ENCODE measurements around the gene SOHLH2. TPM values are rescaled to one million over a fixed set of nuclear protein-coding genes. Genes with fewer than 3 reads are reported as not detected.

SOHLH2 gene
- total RNA-seq, 2 donors from 2014 or later = not detected

DNA sequence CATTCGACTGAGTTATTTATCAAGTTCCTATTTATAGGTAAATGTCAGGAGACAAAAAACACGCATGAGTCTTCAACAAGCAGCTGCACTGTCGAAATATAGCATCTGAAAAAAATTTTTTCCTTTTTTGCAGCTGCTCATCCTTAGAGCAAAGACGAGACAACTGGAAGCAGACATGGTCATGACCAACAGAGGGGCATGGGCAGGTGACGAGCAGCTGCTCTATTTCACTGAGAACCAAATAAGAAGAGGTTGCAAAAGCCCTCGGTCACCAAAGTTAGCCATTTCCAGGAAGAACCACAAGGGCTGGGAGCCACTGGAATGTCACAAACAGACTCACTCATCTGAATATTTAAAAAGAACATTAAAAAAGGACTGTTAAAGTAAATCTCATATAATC, 22.2 kb downstream of the SOHLH2 start:
- TF ChIP-seq, protein P1, sequence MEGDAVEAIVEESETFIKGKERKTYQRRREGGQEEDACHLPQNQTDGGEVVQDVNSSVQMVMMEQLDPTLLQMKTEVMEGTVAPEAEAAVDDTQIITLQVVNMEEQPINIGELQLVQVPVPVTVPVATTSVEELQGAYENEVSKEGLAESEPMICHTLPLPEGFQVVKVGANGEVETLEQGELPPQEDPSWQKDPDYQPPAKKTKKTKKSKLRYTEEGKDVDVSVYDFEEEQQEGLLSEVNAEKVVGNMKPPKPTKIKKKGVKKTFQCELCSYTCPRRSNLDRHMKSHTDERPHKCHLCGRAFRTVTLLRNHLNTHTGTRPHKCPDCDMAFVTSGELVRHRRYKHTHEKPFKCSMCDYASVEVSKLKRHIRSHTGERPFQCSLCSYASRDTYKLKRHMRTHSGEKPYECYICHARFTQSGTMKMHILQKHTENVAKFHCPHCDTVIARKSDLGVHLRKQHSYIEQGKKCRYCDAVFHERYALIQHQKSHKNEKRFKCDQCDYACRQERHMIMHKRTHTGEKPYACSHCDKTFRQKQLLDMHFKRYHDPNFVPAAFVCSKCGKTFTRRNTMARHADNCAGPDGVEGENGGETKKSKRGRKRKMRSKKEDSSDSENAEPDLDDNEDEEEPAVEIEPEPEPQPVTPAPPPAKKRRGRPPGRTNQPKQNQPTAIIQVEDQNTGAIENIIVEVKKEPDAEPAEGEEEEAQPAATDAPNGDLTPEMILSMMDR (IDR thresholded peaks at IDR 0.05) = no peak
- ATAC-seq (ENCODE audit: insufficient number of reproducible peaks, low FRiP score, low read depth) (no peak), DNase-seq (ENCODE audit: low spot score) (no peak)
- no peaks in the 10 kb centered on the region for H3K9me3 ChIP-seq
- H3K4me3 ChIP-seq = no peak overlapping the region
- H3K36me3 ChIP-seq = no peaks in the 10 kb centered on the region
- H3K27ac ChIP-seq = no peak overlapping the region
- no peaks in the 10 kb centered on the region for H3K27me3 ChIP-seq (replicated peaks; ENCODE audit: insufficient read depth)
- no peaks in the 10 kb centered on the region for H3K4me1 ChIP-seq (ENCODE audit: control insufficient read depth in 1 of 2, low read depth in 2 of 2)

DNA sequence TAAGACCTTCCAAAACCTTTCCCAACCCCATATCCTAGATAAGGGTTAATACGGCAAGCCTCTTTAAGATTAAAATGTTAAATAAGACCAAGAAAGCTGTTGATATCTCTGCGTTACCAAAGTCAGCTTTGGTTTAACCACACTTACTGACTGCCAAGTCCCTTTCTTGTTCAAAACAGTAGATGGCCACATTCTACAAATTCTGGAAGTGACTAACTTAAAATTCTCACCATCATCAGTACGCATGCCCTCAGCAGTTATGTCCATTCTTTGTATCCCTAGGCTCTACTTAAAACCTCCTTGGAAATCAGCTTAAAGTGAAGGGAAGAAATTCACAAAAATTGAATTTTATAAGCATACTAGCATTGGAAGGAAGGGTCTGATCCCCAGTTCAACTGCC, 23.6 kb downstream of the SOHLH2 start:
- Histone ChIP-seq H3K27me3 (replicated peaks; ENCODE audit: insufficient read depth) (no peaks in the 10 kb centered on the region), H3K4me3 (no peak overlapping the region), H3K4me1 (ENCODE audit: control insufficient read depth in 1 of 2, low read depth in 2 of 2) (no peaks in the 10 kb centered on the region), H3K36me3 (no peaks in the 10 kb centered on the region), H3K27ac (no peak overlapping the region), H3K9me3 (no peaks in the 10 kb centered on the region)
- ATAC-seq (ENCODE audit: insufficient number of reproducible peaks, low FRiP score, low read depth) = no peak
- DNase-seq (ENCODE audit: low spot score) = no peak
- TF ChIP-seq, protein P1 (IDR thresholded peaks at IDR 0.05) = no peak

DNA sequence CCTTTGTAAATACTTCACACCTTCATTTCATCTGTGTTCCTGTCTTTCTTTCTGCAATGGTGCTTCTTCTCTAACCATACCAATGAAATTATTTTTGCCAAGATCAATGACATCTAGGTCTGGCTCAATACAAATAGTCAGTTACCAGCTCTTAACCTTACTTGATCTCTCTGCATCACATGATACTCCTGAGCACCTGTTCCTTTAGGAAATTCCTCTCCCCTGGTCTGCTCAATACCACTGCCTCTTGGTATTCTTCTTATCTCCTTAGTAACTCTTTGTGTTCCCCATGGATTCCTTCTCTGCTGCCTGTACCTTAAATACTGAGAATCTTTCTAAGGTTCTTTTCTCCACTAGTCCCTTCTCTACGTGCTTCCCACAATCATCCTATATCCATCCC, 25.9 kb downstream of the SOHLH2 start:
- H3K36me3 ChIP-seq = no peaks in the 10 kb centered on the region

DNA sequence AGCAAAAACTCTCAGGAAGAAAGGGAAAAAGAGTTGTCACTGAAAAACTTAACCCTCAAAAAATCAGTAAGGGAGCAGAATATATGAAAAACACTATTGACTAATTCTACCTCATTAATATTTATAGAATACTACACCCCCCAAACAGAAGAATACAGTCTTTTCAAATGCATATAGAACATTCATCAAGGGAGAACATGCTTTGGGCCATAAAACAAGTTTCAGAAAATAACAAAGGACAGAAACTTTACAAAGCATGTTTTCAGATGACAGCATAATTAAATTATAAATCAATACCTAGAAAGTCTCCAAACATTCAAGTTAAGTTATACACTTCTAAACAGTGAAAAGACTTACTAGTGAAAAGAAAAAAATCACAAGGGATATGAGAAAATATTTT, 30.5 kb downstream of the SOHLH2 start:
- ATAC-seq (ENCODE audit: insufficient number of reproducible peaks, low FRiP score, low read depth) (no peak), DNase-seq (ENCODE audit: low spot score) (no peak)
- Histone ChIP-seq H3K9me3 (no peaks in the 10 kb centered on the region), H3K36me3 (no peaks in the 10 kb centered on the region), H3K4me3 (no peak overlapping the region), H3K4me1 (ENCODE audit: control insufficient read depth in 1 of 2, low read depth in 2 of 2) (no peaks in the 10 kb centered on the region), H3K27me3 (replicated peaks; ENCODE audit: insufficient read depth) (no peaks in the 10 kb centered on the region), H3K27ac (no peak overlapping the region)
- TF ChIP-seq, protein P1 (IDR thresholded peaks at IDR 0.05) = no peak

More for the DNA sequence above, 25.9 kb downstream of the SOHLH2 start:
- ATAC-seq (ENCODE audit: insufficient number of reproducible peaks, low FRiP score, low read depth) = no peak
- no peak for DNase-seq (ENCODE audit: low spot score)
- H3K9me3 ChIP-seq = no peaks in the 10 kb centered on the region
- H3K4me1 ChIP-seq (ENCODE audit: control insufficient read depth in 1 of 2, low read depth in 2 of 2) = no peaks in the 10 kb centered on the region
- H3K27ac ChIP-seq = no peak overlapping the region
- H3K27me3 ChIP-seq (replicated peaks; ENCODE audit: insufficient read depth) = no peaks in the 10 kb centered on the region
- TF ChIP-seq, protein P1 (IDR thresholded peaks at IDR 0.05) = no peak
- H3K4me3 ChIP-seq = no peak overlapping the region

DNA sequence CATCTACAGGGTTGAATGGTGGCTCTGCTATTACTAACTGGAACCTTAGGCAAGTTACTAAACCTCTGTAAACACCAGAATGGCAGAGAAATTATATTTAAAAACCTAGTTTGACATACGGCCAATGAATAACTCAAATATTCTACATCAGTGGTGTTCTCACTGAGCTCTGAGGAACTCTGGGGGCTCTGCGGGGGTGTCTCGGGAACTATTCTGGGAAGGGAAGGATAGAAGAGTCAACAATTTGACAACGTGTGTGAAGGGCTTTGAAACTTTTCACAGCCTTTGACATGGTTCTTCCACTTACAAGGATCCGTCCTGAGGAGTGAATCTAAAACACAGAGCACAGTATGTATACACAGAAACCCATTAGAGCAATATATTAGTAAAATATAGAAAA, 38.7 kb downstream of the SOHLH2 start:
- H3K4me1 ChIP-seq (ENCODE audit: control insufficient read depth in 1 of 2, low read depth in 2 of 2) = no peaks in the 10 kb centered on the region
- H3K9me3 ChIP-seq = no peaks in the 10 kb centered on the region
- DNase-seq (ENCODE audit: low spot score) = no peak
- no peaks in the 10 kb centered on the region for H3K27me3 ChIP-seq (replicated peaks; ENCODE audit: insufficient read depth)
- no peak overlapping the region for H3K27ac ChIP-seq
- no peak for ATAC-seq (ENCODE audit: insufficient number of reproducible peaks, low FRiP score, low read depth)
- TF ChIP-seq, protein P1 (IDR thresholded peaks at IDR 0.05) = no peak
- H3K4me3 ChIP-seq = no peak overlapping the region
- H3K36me3 ChIP-seq = no peaks in the 10 kb centered on the region
